ENCODE results near the gene LIMS2. TPM values are rescaled to one million over a fixed set of nuclear protein-coding genes. Genes with fewer than 3 reads are reported as not detected.

Gene LIMS2
- total RNA-seq, 1 donor from 2014 or later: 5.7 TPM

- Histone ChIP-seq H3K4me1 (ENCODE audit: control insufficient read depth in 3 of 3, insufficient read depth in 3 of 3, low read length in 3 of 3) (no peaks in the 10 kb centered on the region), H3K36me3 (ENCODE audit: control insufficient read depth in 3 of 3, insufficient read depth in 3 of 3, low read length in 3 of 3) (no peaks in the 10 kb centered on the region), H3K9ac (ENCODE audit: low read depth in 1 of 3, low read length in 3 of 3) (no peak overlapping the region), H3K27ac (ENCODE audit: low read depth, low read length) (no peak overlapping the region), H3K9me3 (ENCODE audit: control insufficient read depth in 3 of 3, low read length in 3 of 3) (peaks cover 0 to 5% (median 5%) of the 10 kb centered on the region in 3 donors), H3K27me3 (ENCODE audit: control insufficient read depth in 3 of 3, insufficient read depth in 3 of 3, low read length in 3 of 3) (peaks cover 0 to 3% (median 0%) of the 10 kb centered on the region in 3 donors), H3K4me3 (ENCODE audit: low read length in 3 of 3) (no peak overlapping the region)
These were observed 68.5 kb downstream of the LIMS2 start for GRCh38 chr2:127606625-127607398.

GRCh38 chr2:127605691-127606263 lies 69.6 kb downstream of the LIMS2 start:
- Histone ChIP-seq H3K4me3 (ENCODE audit: low read length in 3 of 3) (no peak overlapping the region), H3K4me1 (ENCODE audit: control insufficient read depth in 3 of 3, insufficient read depth in 3 of 3, low read length in 3 of 3) (no peaks in the 10 kb centered on the region), H3K27me3 (ENCODE audit: control insufficient read depth in 3 of 3, insufficient read depth in 3 of 3, low read length in 3 of 3) (peaks cover 0 to 3% (median 0%) of the 10 kb centered on the region in 3 donors), H3K27ac (ENCODE audit: low read depth, low read length) (no peak overlapping the region), H3K36me3 (ENCODE audit: control insufficient read depth in 3 of 3, insufficient read depth in 3 of 3, low read length in 3 of 3) (no peaks in the 10 kb centered on the region), H3K9ac (ENCODE audit: low read depth in 1 of 3, low read length in 3 of 3) (no peak overlapping the region), H3K9me3 (ENCODE audit: control insufficient read depth in 3 of 3, low read length in 3 of 3) (peaks cover 0 to 2% (median under 1%) of the 10 kb centered on the region in 3 donors)

GRCh38 chr2:127604986-127605385 lies 70.3 kb downstream of the LIMS2 start:
- Histone ChIP-seq H3K4me3 (ENCODE audit: low read length in 3 of 3) (no peak overlapping the region), H3K27me3 (ENCODE audit: control insufficient read depth in 3 of 3, insufficient read depth in 3 of 3, low read length in 3 of 3) (peaks cover 0 to 3% (median 0%) of the 10 kb centered on the region in 3 donors), H3K9me3 (ENCODE audit: control insufficient read depth in 3 of 3, low read length in 3 of 3) (peaks cover 0 to 2% (median 0%) of the 10 kb centered on the region in 3 donors), H3K36me3 (ENCODE audit: control insufficient read depth in 3 of 3, insufficient read depth in 3 of 3, low read length in 3 of 3) (no peaks in the 10 kb centered on the region), H3K9ac (ENCODE audit: low read depth in 1 of 3, low read length in 3 of 3) (no peak overlapping the region), H3K27ac (ENCODE audit: low read depth, low read length) (no peak overlapping the region), H3K4me1 (ENCODE audit: control insufficient read depth in 3 of 3, insufficient read depth in 3 of 3, low read length in 3 of 3) (no peaks in the 10 kb centered on the region)

GRCh38 chr2:127599211-127599610 lies 76.1 kb downstream of the LIMS2 start:
- Histone ChIP-seq H3K27me3 (ENCODE audit: control insufficient read depth in 3 of 3, insufficient read depth in 3 of 3, low read length in 3 of 3) (no peaks in the 10 kb centered on the region), H3K4me1 (ENCODE audit: control insufficient read depth in 3 of 3, insufficient read depth in 3 of 3, low read length in 3 of 3) (no peaks in the 10 kb centered on the region), H3K4me3 (ENCODE audit: low read length in 3 of 3) (no peak overlapping the region), H3K36me3 (ENCODE audit: control insufficient read depth in 3 of 3, insufficient read depth in 3 of 3, low read length in 3 of 3) (no peaks in the 10 kb centered on the region), H3K9me3 (ENCODE audit: control insufficient read depth in 3 of 3, low read length in 3 of 3) (peaks cover 0 to 2% (median 0%) of the 10 kb centered on the region in 3 donors), H3K9ac (ENCODE audit: low read depth in 1 of 3, low read length in 3 of 3) (no peak overlapping the region), H3K27ac (ENCODE audit: low read depth, low read length) (no peak overlapping the region)

GRCh38 chr2:127598711-127599110 lies 76.6 kb downstream of the LIMS2 start:
- Histone ChIP-seq H3K36me3 (ENCODE audit: control insufficient read depth in 3 of 3, insufficient read depth in 3 of 3, low read length in 3 of 3) (no peaks in the 10 kb centered on the region), H3K9me3 (ENCODE audit: control insufficient read depth in 3 of 3, low read length in 3 of 3) (peaks cover 0 to 2% (median 0%) of the 10 kb centered on the region in 3 donors), H3K9ac (ENCODE audit: low read depth in 1 of 3, low read length in 3 of 3) (no peak overlapping the region), H3K27me3 (ENCODE audit: control insufficient read depth in 3 of 3, insufficient read depth in 3 of 3, low read length in 3 of 3) (no peaks in the 10 kb centered on the region), H3K27ac (ENCODE audit: low read depth, low read length) (no peak overlapping the region), H3K4me3 (ENCODE audit: low read length in 3 of 3) (no peak overlapping the region), H3K4me1 (ENCODE audit: control insufficient read depth in 3 of 3, insufficient read depth in 3 of 3, low read length in 3 of 3) (no peaks in the 10 kb centered on the region)

GRCh38 chr2:127597984-127598380 lies 77.3 kb downstream of the LIMS2 start:
- Histone ChIP-seq H3K36me3 (ENCODE audit: control insufficient read depth in 3 of 3, insufficient read depth in 3 of 3, low read length in 3 of 3) (no peaks in the 10 kb centered on the region), H3K27me3 (ENCODE audit: control insufficient read depth in 3 of 3, insufficient read depth in 3 of 3, low read length in 3 of 3) (no peaks in the 10 kb centered on the region), H3K4me3 (ENCODE audit: low read length in 3 of 3) (no peak overlapping the region), H3K9ac (ENCODE audit: low read depth in 1 of 3, low read length in 3 of 3) (no peak overlapping the region), H3K9me3 (ENCODE audit: control insufficient read depth in 3 of 3, low read length in 3 of 3) (peaks cover 0 to 2% (median 0%) of the 10 kb centered on the region in 3 donors), H3K4me1 (ENCODE audit: control insufficient read depth in 3 of 3, insufficient read depth in 3 of 3, low read length in 3 of 3) (no peaks in the 10 kb centered on the region), H3K27ac (ENCODE audit: low read depth, low read length) (no peak overlapping the region)

- Histone ChIP-seq H3K4me1 (ENCODE audit: control insufficient read depth in 3 of 3, insufficient read depth in 3 of 3, low read length in 3 of 3) (no peaks in the 10 kb centered on the region), H3K27ac (ENCODE audit: low read depth, low read length) (no peak overlapping the region), H3K9me3 (ENCODE audit: control insufficient read depth in 3 of 3, low read length in 3 of 3) (peaks cover 0 to 2% (median 0%) of the 10 kb centered on the region in 3 donors), H3K9ac (ENCODE audit: low read depth in 1 of 3, low read length in 3 of 3) (no peak overlapping the region), H3K27me3 (ENCODE audit: control insufficient read depth in 3 of 3, insufficient read depth in 3 of 3, low read length in 3 of 3) (no peaks in the 10 kb centered on the region), H3K4me3 (ENCODE audit: low read length in 3 of 3) (no peak overlapping the region), H3K36me3 (ENCODE audit: control insufficient read depth in 3 of 3, insufficient read depth in 3 of 3, low read length in 3 of 3) (no peaks in the 10 kb centered on the region)
These were observed 78.0 kb downstream of the LIMS2 start for GRCh38 chr2:127597046-127597983.

- H3K9ac ChIP-seq (ENCODE audit: low read depth in 1 of 3, low read length in 3 of 3): no peak overlapping the region
- no peak overlapping the region for H3K4me3 ChIP-seq (ENCODE audit: low read length in 3 of 3)
- H3K27me3 ChIP-seq (ENCODE audit: control insufficient read depth in 3 of 3, insufficient read depth in 3 of 3, low read length in 3 of 3): no peaks in the 10 kb centered on the region
- no peaks in the 10 kb centered on the region for H3K9me3 ChIP-seq (ENCODE audit: control insufficient read depth in 3 of 3, low read length in 3 of 3)
- H3K27ac ChIP-seq (ENCODE audit: low read depth, low read length): no peak overlapping the region
- no peaks in the 10 kb centered on the region for H3K4me1 ChIP-seq (ENCODE audit: control insufficient read depth in 3 of 3, insufficient read depth in 3 of 3, low read length in 3 of 3)
- no peaks in the 10 kb centered on the region for H3K36me3 ChIP-seq (ENCODE audit: control insufficient read depth in 3 of 3, insufficient read depth in 3 of 3, low read length in 3 of 3)
These were observed 78.9 kb downstream of the LIMS2 start for GRCh38 chr2:127596311-127597045.

- Histone ChIP-seq H3K36me3 (ENCODE audit: control insufficient read depth in 3 of 3, insufficient read depth in 3 of 3, low read length in 3 of 3) (no peaks in the 10 kb centered on the region), H3K9me3 (ENCODE audit: control insufficient read depth in 3 of 3, low read length in 3 of 3) (no peaks in the 10 kb centered on the region), H3K9ac (ENCODE audit: low read depth in 1 of 3, low read length in 3 of 3) (no peak overlapping the region), H3K27ac (ENCODE audit: low read depth, low read length) (no peak overlapping the region), H3K4me1 (ENCODE audit: control insufficient read depth in 3 of 3, insufficient read depth in 3 of 3, low read length in 3 of 3) (no peaks in the 10 kb centered on the region), H3K4me3 (ENCODE audit: low read length in 3 of 3) (no peak overlapping the region), H3K27me3 (ENCODE audit: control insufficient read depth in 3 of 3, insufficient read depth in 3 of 3, low read length in 3 of 3) (no peaks in the 10 kb centered on the region)
These were observed 81.2 kb downstream of the LIMS2 start for GRCh38 chr2:127594116-127594591.
